ENCODE data around the gene RXRA. TPM values are rescaled to one million over a fixed set of nuclear protein-coding genes. Genes with fewer than 3 reads are reported as not detected.

The RXRA gene
- total RNA-seq, 1 experiment from 2014 or later: 29.9 TPM

DNA sequence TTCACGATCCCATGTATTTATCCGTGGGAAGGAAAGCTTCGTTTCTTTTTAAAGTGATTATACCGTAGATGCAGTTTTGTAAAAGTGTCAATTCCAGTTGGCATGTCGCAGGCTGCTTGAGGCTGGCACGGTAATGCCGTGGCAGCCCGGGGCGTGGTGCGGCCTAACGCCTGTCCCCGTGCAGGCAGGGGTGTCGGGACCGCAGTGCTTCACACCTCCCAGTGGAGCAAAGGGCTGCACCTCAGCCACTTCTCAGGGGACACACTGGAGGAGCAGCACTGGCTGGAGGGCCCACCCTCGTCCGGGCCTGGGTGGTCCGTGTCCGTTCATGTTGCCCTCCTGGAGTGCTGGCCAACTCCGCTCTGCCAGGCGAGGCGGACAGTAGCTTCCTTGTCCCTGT is 103.2 kb downstream of the RXRA start:
- no CpG with 5 or more reads among the region's 21 CpGs for WGBS (ENCODE audit: extremely low coverage, insufficient read length, low lambda C conversion rate)
- Mint-ChIP-seq H3K36me3 (ENCODE audit: insufficient read depth in 1 of 3, low read depth in 3 of 3) (peaks cover 0 to 5% (median 1%) of the 10 kb centered on the region in 3 experiments; a peak in 2 of 7 replicates), H3K4me1 (no peaks in the 10 kb centered on the region)

More for the DNA sequence above, 103.2 kb downstream of the RXRA start:
- H3K4me3 Mint-ChIP-seq: no peak overlapping the region
- H3K27ac ChIP-seq (ENCODE audit: insufficient read length, low read depth, low read length): no peak overlapping the region
- no peaks in the 10 kb centered on the region for H3K9me3 ChIP-seq (ENCODE audit: control insufficient read depth, low read depth, low read length)
- H3K27me3 Mint-ChIP-seq (ENCODE audit: low read depth): no peaks in the 10 kb centered on the region
- TF ChIP-seq, protein P1, sequence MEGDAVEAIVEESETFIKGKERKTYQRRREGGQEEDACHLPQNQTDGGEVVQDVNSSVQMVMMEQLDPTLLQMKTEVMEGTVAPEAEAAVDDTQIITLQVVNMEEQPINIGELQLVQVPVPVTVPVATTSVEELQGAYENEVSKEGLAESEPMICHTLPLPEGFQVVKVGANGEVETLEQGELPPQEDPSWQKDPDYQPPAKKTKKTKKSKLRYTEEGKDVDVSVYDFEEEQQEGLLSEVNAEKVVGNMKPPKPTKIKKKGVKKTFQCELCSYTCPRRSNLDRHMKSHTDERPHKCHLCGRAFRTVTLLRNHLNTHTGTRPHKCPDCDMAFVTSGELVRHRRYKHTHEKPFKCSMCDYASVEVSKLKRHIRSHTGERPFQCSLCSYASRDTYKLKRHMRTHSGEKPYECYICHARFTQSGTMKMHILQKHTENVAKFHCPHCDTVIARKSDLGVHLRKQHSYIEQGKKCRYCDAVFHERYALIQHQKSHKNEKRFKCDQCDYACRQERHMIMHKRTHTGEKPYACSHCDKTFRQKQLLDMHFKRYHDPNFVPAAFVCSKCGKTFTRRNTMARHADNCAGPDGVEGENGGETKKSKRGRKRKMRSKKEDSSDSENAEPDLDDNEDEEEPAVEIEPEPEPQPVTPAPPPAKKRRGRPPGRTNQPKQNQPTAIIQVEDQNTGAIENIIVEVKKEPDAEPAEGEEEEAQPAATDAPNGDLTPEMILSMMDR (conservative IDR thresholded peaks at IDR 0.05): no peak
- H2BK5ac ChIP-seq (ENCODE audit: insufficient read length, low read length): no peak overlapping the region
- no peaks in the 10 kb centered on the region for H3K27me3 ChIP-seq (ENCODE audit: insufficient read depth, low read length)
- H3K23me2 ChIP-seq (ENCODE audit: insufficient read length, low read depth, low read length, poor library complexity, severe bottlenecking): no peaks in the 10 kb centered on the region
- H4K91ac ChIP-seq (ENCODE audit: insufficient read length, low read depth, low read length): no peak overlapping the region
- no peak overlapping the region for H3K9ac ChIP-seq (ENCODE audit: extremely low read depth, insufficient read length, low read length)
- no peak overlapping the region for H3K18ac ChIP-seq (ENCODE audit: insufficient read length, low read depth, low read length)
- no peaks in the 10 kb centered on the region for H3K79me1 ChIP-seq (ENCODE audit: insufficient read depth, low read depth, low read length, poor library complexity, severe bottlenecking)
- H4K5ac ChIP-seq (ENCODE audit: insufficient read length, low read depth, low read length): no peak overlapping the region
- no peak overlapping the region for H3T11ph ChIP-seq (ENCODE audit: low read length)
- no peak for DNase-seq
- no peak overlapping the region for H2AK5ac ChIP-seq (ENCODE audit: insufficient read length, low read length)
- H3K4me2 ChIP-seq (ENCODE audit: insufficient read depth, insufficient read length, low read length): no peak overlapping the region
- no peak overlapping the region for H3K14ac ChIP-seq (ENCODE audit: insufficient read depth, low read length)
- H2AFZ ChIP-seq (ENCODE audit: low read length): no peak overlapping the region
- no peak overlapping the region for H3K23ac ChIP-seq (ENCODE audit: insufficient read length, low read depth, low read length)
- no peak overlapping the region for H2BK120ac ChIP-seq (ENCODE audit: low read depth, low read length, poor library complexity, severe bottlenecking)
- no peak overlapping the region; a peak in 1 of 7 replicates for H3K27ac Mint-ChIP-seq
- no peaks in the 10 kb centered on the region for H3K4me1 ChIP-seq (ENCODE audit: insufficient read depth, low read length)
- H4K20me1 ChIP-seq (ENCODE audit: control insufficient read depth, insufficient read depth, insufficient read length): no peaks in the 10 kb centered on the region
- H3K79me2 ChIP-seq (ENCODE audit: insufficient read depth, low read length): no peaks in the 10 kb centered on the region
- no peak overlapping the region for H3K56ac ChIP-seq (ENCODE audit: insufficient read length, low read depth, low read length)
- no peak overlapping the region for H2BK15ac ChIP-seq (ENCODE audit: low read depth, low read length)
- no peaks in the 10 kb centered on the region for H3K9me3 Mint-ChIP-seq
- no peak overlapping the region for H2BK12ac ChIP-seq (ENCODE audit: insufficient read length, low read depth, low read length)
- H3K4ac ChIP-seq (ENCODE audit: low read depth, low read length): no peak overlapping the region
- H4K8ac ChIP-seq (replicated peaks; ENCODE audit: insufficient read length, low read depth, low read length): no peak overlapping the region
- H2BK20ac ChIP-seq (ENCODE audit: low read depth, low read length, poor library complexity, severe bottlenecking): no peak overlapping the region
